Cortex of kidney (tissue), 1 donor: Measurements from ENCODE around the gene SMIM36.
"Not testable (repeated sequence)": the region's sequence is repeated elsewhere in the genome, so short reads cannot be mapped to it uniquely, and the experiment has no call there.

Experiments
- DNase-seq: peaks from one replicate; lab custom pipeline; 2025; lab: John Stamatoyannopoulos, UW

SMIM36 gene

DNA sequence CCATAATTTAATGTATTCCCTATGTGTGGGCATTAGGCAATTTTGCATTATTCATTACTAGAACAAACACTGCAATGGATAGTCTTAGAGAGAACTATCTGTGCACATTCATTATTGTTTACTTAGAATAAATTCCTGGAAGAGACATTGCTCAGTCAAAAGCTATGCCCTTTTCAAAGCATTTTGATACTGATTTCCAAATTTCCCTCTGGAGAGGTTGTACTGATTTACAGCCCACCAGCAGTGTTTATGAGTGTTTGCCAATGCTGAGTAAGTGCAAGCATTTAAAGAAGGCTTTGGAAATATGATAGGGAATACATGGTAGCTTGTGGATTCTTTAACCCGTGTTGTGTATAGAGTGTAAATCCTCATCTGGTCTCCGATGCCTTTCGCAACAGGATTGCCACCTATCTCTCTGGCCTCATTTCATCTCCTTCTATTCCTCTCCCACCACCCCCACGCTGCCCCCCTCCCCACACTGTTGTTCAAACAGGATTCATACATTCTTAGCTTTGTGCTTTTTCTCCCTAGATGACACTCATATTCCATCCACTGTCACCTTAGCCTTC, 56.3 kb downstream of the SMIM36 start:
- no peak for DNase-seq

GRCh38 chr17:55453839-55454557, 57.3 kb downstream of the SMIM36 start:
- no peak for DNase-seq

GRCh38 chr17:55452139-55452790, 59.0 kb downstream of the SMIM36 start:
- no peak for DNase-seq

- DNase-seq: no peak
These were observed 59.5 kb downstream of the SMIM36 start for GRCh38 chr17:55451758-55452138.

DNA sequence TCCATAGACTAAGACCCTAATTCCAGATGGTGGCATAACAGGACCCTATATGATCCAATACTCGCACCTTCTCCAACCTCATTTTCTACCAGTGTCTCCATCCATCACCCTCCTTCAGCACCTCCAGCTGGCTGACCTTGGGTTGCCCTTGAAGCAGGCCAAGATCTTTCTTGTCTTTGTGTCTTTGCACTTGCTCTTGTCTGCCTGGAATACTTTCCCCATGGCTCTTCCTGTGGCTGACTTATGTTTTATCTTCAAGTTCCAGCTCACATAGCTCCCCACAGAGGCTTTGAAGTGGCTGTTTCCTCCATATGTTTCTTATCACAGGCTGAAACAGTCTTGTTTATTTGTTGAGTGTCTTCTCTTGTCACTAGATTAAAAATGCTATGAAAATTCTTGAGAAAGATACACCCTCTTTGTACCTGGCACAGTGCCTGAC, 60.0 kb downstream of the SMIM36 start:
- no peak for DNase-seq

- no peak for DNase-seq
These were observed 60.9 kb downstream of the SMIM36 start for GRCh38 chr17:55450232-55450825.

GRCh38 chr17:55448681-55449080, 62.6 kb downstream of the SMIM36 start:
- no peak for DNase-seq

DNA sequence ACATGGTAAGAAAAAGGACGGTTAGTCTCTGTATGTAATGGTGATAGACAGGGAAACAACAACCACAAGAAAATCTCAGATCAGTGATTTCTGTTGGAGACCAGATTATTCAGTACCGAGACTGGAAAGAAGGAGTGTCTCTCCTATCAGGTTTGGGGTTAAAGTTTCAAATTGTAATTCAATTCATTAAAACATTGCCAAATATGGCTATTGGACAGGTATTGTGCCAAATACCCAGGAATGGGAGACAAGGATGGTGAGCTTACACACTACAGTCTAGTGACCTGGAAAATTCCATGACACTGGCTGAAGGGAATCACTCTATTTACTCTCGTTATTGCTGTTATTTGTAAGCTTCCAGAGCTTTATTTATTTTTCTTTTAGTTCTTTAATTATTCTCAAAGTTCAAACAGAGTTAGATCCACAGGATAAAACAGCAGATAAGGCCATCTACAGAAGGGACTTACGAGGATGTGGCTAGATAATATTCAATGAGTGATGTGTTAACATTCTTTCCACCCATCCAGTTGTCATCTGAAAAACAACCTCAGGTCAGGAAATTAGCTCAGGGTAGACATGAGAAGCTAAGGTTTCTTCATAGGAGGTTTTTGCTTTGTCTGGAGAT, 64.6 kb downstream of the SMIM36 start:
- no peak for DNase-seq

GRCh38 chr17:55446004-55446403, 65.2 kb downstream of the SMIM36 start:
- DNase-seq: not testable (repeated sequence)

DNA sequence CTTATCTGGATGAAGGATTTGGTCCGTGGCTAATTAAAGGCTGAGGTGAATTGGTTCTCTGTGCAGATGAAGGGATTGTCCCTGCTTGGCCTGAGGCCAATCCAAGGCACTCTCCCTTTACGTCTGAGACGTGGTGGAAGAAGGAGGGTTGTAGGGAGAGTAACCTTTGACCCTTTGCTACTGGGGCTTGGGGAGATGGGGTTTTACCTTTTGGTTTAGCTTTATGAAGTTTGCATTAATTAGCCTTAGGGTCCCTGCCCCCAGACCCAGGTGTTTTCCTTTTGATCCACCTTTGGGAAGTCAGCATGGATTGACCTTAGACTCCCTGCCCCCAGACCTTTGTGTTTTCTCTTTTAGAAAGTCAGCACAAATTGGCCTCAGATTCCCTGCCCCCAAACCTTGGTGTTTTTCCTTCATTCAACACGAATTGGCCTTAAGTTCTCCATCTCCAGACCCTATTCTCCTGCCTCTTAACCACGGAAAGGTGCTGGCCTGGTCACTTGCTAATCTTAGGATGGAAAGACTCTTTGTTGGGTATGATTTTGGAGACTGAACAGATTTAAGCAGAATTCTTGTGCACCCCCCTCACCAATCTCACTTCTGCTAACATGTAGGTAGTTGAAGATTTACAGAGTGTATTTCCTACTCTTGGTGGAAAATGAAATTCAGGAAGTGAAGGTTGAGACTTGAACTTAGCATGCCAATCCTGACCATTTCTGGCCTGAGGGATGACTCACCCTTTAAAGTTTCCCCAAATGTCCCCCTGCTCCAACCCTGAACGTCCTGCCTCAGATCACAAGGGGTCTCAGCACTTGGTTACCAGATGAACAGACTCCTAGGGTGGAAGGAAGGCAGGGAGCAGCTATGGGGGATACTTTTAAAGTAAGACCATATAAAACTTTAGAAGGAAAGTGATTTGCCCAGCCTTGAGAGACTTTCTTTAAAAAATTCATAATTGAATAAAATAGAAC, 66.5 kb downstream of the SMIM36 start:
- no peak for DNase-seq

DNA sequence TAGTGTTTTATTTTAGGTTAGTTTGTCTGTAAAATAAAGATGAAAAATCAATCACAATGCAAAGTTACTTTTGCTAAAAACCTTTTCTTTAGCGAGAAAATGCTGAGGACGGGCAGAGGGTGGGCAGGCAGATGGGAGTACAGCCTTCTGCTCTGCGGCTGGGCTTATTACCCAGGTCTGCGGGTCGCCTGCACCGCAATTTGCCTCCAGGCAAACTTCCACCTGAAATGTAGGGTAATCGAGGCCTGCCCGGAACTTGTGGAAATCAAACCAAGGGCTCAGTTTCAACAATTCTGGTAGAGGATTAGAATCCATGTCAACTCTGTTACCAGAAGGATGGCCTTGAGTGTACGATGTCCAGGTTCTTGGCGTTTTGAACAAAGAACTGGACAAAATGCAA, 67.3 kb downstream of the SMIM36 start:
- DNase-seq: no peak

DNA sequence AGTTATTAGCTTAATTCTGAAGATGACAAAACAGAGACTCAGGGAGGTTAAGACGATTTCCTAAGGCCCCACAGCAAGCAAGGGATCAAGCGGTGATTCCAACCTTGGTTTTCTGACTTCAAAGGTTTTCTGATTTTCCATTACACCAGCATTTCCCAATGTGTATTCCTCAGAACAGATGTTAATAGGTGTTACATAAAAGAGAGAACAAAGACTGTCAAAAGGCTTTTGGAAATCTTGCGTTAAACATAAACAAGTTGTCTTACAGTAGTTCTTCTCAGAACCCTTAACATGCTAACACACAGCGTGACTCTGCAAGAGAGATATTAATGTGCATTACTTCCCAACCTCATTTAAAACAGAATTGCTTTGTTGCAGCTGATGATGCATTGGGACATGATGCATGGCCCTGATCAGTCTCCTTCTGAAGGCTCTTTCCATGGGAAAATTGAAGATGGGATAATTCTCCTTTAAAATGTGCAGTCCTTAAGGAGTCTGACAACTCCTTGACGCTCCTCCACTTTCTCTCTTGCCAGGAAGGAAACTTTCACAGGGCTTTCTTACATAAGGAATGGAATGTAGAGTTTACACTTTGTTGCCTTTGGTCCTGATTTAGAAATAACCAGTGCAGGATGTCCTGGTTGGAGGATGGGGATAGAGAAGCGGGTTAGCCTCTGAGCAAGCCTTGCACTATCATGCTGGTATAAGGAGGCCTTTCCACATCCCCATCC, 68.1 kb downstream of the SMIM36 start:
- no peak for DNase-seq

- DNase-seq: no peak
These were observed 68.8 kb downstream of the SMIM36 start for GRCh38 chr17:55442462-55442861.

- no peak for DNase-seq
These were observed 69.7 kb downstream of the SMIM36 start for GRCh38 chr17:55441544-55441943.

DNA sequence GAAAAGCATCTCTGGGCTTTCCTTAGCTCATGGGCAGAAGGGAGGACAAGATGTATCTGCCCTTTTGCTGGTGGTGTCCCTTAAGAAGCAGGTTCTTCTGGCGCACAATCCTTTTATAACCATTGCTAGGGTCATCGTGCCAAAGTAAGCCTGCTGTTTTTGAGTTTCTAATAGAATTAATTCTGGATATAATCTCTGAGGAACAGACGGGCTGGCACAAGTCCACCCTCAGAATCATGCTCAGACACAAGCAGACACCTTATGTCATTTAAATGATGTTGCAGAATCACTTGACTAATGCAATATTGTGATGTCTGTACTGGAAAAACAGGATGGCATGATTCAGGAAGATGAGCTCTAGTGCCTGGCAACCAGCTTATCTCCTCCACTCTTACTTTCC, 70.9 kb downstream of the SMIM36 start:
- DNase-seq: no peak

DNA sequence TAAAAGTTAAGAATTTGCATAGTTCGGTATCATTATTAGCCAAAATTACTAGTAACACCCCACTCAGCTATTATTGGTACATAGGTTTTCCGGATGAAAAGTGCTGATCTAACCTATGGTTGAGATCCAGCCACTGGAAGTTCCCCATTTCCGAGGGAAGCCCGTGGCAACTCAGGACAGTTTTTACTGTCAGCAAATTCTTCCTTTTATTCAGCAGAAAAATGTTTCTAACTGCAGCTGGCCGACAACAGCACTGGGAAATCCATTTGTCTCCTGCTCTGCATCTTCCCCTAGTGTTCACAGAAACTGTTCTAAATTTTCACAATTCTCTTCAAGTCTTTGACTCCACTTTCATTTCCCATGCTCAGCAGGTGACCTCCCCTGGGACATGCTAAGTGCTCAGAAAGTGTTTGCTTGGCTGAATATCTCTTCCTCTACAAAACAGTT, 74.1 kb downstream of the SMIM36 start:
- DNase-seq: no peak

GRCh38 chr17:55436224-55437158, 74.8 kb downstream of the SMIM36 start:
- DNase-seq: no peak

- no peak for DNase-seq
These were observed 75.8 kb downstream of the SMIM36 start for GRCh38 chr17:55435408-55435807.

- no peak for DNase-seq
These were observed 76.5 kb downstream of the SMIM36 start for GRCh38 chr17:55434721-55435120.
